ENCODE results near the gene D2HGDH.

D2HGDH gene

GRCh38 chr2:241776336-241777169 lies 42.1 kb downstream of the D2HGDH start, which contains the start of gene GAL3ST2:
GAL3ST2 (plus strand) TSS chr2:241776822; CDS start chr2:241776956, 134 bp downstream.
- no peaks in the 10 kb centered on the region for H3K9me2 ChIP-seq (replicated peaks; ENCODE audit: insufficient read depth, low read length)
- H3K36me3 ChIP-seq (replicated peaks; ENCODE audit: insufficient read depth, low read length) = no peaks in the 10 kb centered on the region
- no peak within 1 kb of the TSS for H3K9ac ChIP-seq (ENCODE audit: low read length)
- no peak for DNase-seq
- H3K4me3 ChIP-seq (ENCODE audit: low read length) = no peak within 1 kb of the TSS
- H3K9me3 ChIP-seq (replicated peaks; ENCODE audit: insufficient read depth, low read length) = no peaks in the 10 kb centered on the region
- H3K79me2 ChIP-seq (ENCODE audit: low read length) = no peaks in the 10 kb centered on the region
- TF ChIP-seq CTCF (IDR thresholded peaks at IDR 0.05; ENCODE audit: low read length) = no peak
- TF ChIP-seq EZH2 (optimal IDR thresholded peaks at IDR 0.05; ENCODE audit: low read depth, low read length) = no peak
- TF ChIP-seq EZH2phosphoT487 (IDR thresholded peaks at IDR 0.05; ENCODE audit: low read length) = no peak
- H4K20me1 ChIP-seq (ENCODE audit: insufficient read depth, low read length) = no peaks in the 10 kb centered on the region
- H3K4me1 ChIP-seq (ENCODE audit: low read length) = peaks cover 5% of the 10 kb centered on the region; the same call in 1 of the 2 replicates
- H3F3A ChIP-seq (ENCODE audit: insufficient read depth, low read length) = no peaks in the 10 kb centered on the region; the same call in 1 of the 2 replicates
- H3K4me2 ChIP-seq (ENCODE audit: low read depth, low read length) = no peak within 1 kb of the TSS
- no peak within 1 kb of the TSS for H3K27ac ChIP-seq (ENCODE audit: low read length)
- H3K27me3 ChIP-seq (replicated peaks; ENCODE audit: insufficient read depth, low read length) = peaks cover 36% of the 10 kb centered on the region
- no peak within 1 kb of the TSS for H2AFZ ChIP-seq (ENCODE audit: low read length)

- Histone ChIP-seq H3K4me1 (ENCODE audit: low read length) (peaks cover 5% of the 10 kb centered on the region; the same call in 1 of the 2 replicates), H3K79me2 (ENCODE audit: low read length) (no peaks in the 10 kb centered on the region), H3F3A (ENCODE audit: insufficient read depth, low read length) (no peaks in the 10 kb centered on the region; the same call in 1 of the 2 replicates), H3K36me3 (replicated peaks; ENCODE audit: insufficient read depth, low read length) (no peaks in the 10 kb centered on the region), H3K9ac (ENCODE audit: low read length) (no peak overlapping the region), H3K27me3 (replicated peaks; ENCODE audit: insufficient read depth, low read length) (peaks cover 36% of the 10 kb centered on the region), H3K9me2 (replicated peaks; ENCODE audit: insufficient read depth, low read length) (no peaks in the 10 kb centered on the region), H2AFZ (ENCODE audit: low read length) (no peak overlapping the region), H4K20me1 (ENCODE audit: insufficient read depth, low read length) (no peaks in the 10 kb centered on the region), H3K27ac (ENCODE audit: low read length) (no peak overlapping the region), H3K4me3 (ENCODE audit: low read length) (no peak overlapping the region), H3K4me2 (ENCODE audit: low read depth, low read length) (no peak overlapping the region), H3K9me3 (replicated peaks; ENCODE audit: insufficient read depth, low read length) (no peaks in the 10 kb centered on the region)
- TF ChIP-seq CTCF (IDR thresholded peaks at IDR 0.05; ENCODE audit: low read length) (no peak), EZH2 (optimal IDR thresholded peaks at IDR 0.05; ENCODE audit: low read depth, low read length) (no peak), EZH2phosphoT487 (IDR thresholded peaks at IDR 0.05; ENCODE audit: low read length) (no peak)
- no peak for DNase-seq
Measured at GRCh38 chr2:241777170-241777685, 42.8 kb downstream of the D2HGDH start.

GRCh38 chr2:241777686-241778627 lies 43.5 kb downstream of the D2HGDH start:
- H3K27ac ChIP-seq (ENCODE audit: low read length) = no peak overlapping the region
- no peak overlapping the region for H2AFZ ChIP-seq (ENCODE audit: low read length)
- DNase-seq = no peak
- TF ChIP-seq EZH2 (optimal IDR thresholded peaks at IDR 0.05; ENCODE audit: low read depth, low read length) (no peak), CTCF (IDR thresholded peaks at IDR 0.05; ENCODE audit: low read length) (no peak), EZH2phosphoT487 (IDR thresholded peaks at IDR 0.05; ENCODE audit: low read length) (no peak)
- no peaks in the 10 kb centered on the region for H3K4me1 ChIP-seq (ENCODE audit: low read length)
- no peak overlapping the region for H3K4me2 ChIP-seq (ENCODE audit: low read depth, low read length)
- H3K9me2 ChIP-seq (replicated peaks; ENCODE audit: insufficient read depth, low read length) = no peaks in the 10 kb centered on the region
- H3F3A ChIP-seq (ENCODE audit: insufficient read depth, low read length) = no peaks in the 10 kb centered on the region
- no peaks in the 10 kb centered on the region for H3K9me3 ChIP-seq (replicated peaks; ENCODE audit: insufficient read depth, low read length)
- no peaks in the 10 kb centered on the region for H3K36me3 ChIP-seq (replicated peaks; ENCODE audit: insufficient read depth, low read length)
- no peak overlapping the region for H3K9ac ChIP-seq (ENCODE audit: low read length)
- H3K79me2 ChIP-seq (ENCODE audit: low read length) = no peaks in the 10 kb centered on the region
- peaks cover 36% of the 10 kb centered on the region for H3K27me3 ChIP-seq (replicated peaks; ENCODE audit: insufficient read depth, low read length)
- no peak overlapping the region for H3K4me3 ChIP-seq (ENCODE audit: low read length)
- H4K20me1 ChIP-seq (ENCODE audit: insufficient read depth, low read length) = no peaks in the 10 kb centered on the region
